Ovary (tissue), 3 donors: ENCODE data around the gene SIPA1L2.

Source experiments
- CTCF ChIP-seq, 3 donors: fragments of 450-650 bp in 2 of 3; fragments of 200-600 bp in 1 of 3; IDR thresholded peaks; one replicate each; pipeline versions ENCODE4 v1.5.1 to v1.8.0; 2016 to 2022; ENCODE audit warnings: antibody characterized with exemption in 3 of 3, mild to moderate bottlenecking in 1 of 3
- EP300 ChIP-seq: sonication (generic); formaldehyde crosslinking; IDR thresholded peaks from one replicate; pipeline ENCODE4 v1.6.1; 2017; ENCODE audit warnings: antibody characterized with exemption
- POLR2A ChIP-seq: fragments of 450-650 bp; IDR thresholded peaks from one replicate; pipeline ENCODE4 v1.6.1; 2017; ENCODE audit warnings: antibody characterized with exemption, mild to moderate bottlenecking, moderate library complexity
- donor health status: DM: no; HTN: no; CAD: no.

GRCh38 chr1:232613752-232614381 is 16.1 kb downstream of the SIPA1L2 start:
- no peak for TF ChIP-seq POLR2A
- no peak for TF ChIP-seq CTCF (IDR thresholded peaks at IDR 0.05)
- no peak for TF ChIP-seq EP300
